ENCODE data around the gene INF2. TPM values are rescaled to one million over a fixed set of nuclear protein-coding genes. Genes with fewer than 3 reads are reported as not detected.
A peak's percentile ranks its signal among the peaks of the same experiment; 100 is the strongest.
"Not testable (repeated sequence)": the region's sequence is repeated elsewhere in the genome, so short reads cannot be mapped to it uniquely, and the experiment has no call there.

INF2 gene
- 28.4 TPM for total RNA-seq

- peak; percentile 47 for ATAC-seq
Measured at GRCh38 chr14:104689109-104689880, at the start of gene INF2. Gene INF2 (plus strand): TSS chr14:104689618. CDS start chr14:104701366, 11,748 bp downstream.

GRCh38 chr14:104639885-104640548 is 49.4 kb upstream of the INF2 start:
- peak; percentile 75 for ATAC-seq

GRCh38 chr14:104640681-104641080 is 48.7 kb upstream of the INF2 start:
- ATAC-seq, result no peak

GRCh38 chr14:104641753-104642539 is 47.5 kb upstream of the INF2 start:
- peak; percentile 10 for ATAC-seq

- no peak for ATAC-seq
Measured at GRCh38 chr14:104642540-104642868, 46.9 kb upstream of the INF2 start.

- no peak for ATAC-seq
Measured at GRCh38 chr14:104643306-104643705, 46.1 kb upstream of the INF2 start.

GRCh38 chr14:104644091-104644635 is 45.3 kb upstream of the INF2 start:
- ATAC-seq, result no peak

- ATAC-seq, result no peak
Measured at GRCh38 chr14:104644656-104645378, 44.6 kb upstream of the INF2 start.

GRCh38 chr14:104647467-104648043 is 41.9 kb upstream of the INF2 start:
- no peak for ATAC-seq

GRCh38 chr14:104650057-104650980 is 39.1 kb upstream of the INF2 start:
- ATAC-seq, result peak; percentile 76

- peak; percentile 4 for ATAC-seq
Measured at GRCh38 chr14:104650981-104651875, 38.2 kb upstream of the INF2 start.

- no peak for ATAC-seq
Measured at GRCh38 chr14:104651876-104652260, 37.5 kb upstream of the INF2 start.

GRCh38 chr14:104652386-104652785 is 37.0 kb upstream of the INF2 start:
- no peak for ATAC-seq

- not testable (repeated sequence) for ATAC-seq
Measured at GRCh38 chr14:104653130-104653920, 36.1 kb upstream of the INF2 start.

- ATAC-seq, result no peak
Measured at GRCh38 chr14:104654119-104654518, 35.3 kb upstream of the INF2 start.

GRCh38 chr14:104655128-104655848 is 34.1 kb upstream of the INF2 start:
- ATAC-seq, result no peak

- no peak for ATAC-seq
Measured at GRCh38 chr14:104656014-104656714, 33.3 kb upstream of the INF2 start.

GRCh38 chr14:104657101-104657524 is 32.3 kb upstream of the INF2 start:
- peak; percentile 50 for ATAC-seq

Measured in esophagus mucosa (tissue), 1 donor.